Fibroblast of the aortic adventitia (primary cell): Measurements from ENCODE around the gene ARAP1. TPM values are rescaled to one million over a fixed set of nuclear protein-coding genes. Genes with fewer than 3 reads are reported as not detected.
A peak's percentile ranks its signal among the peaks of the same experiment; 100 is the strongest.

Experiments used
- DNase-seq: peaks from one replicate; pipeline ENCODE4 v3.0.0-alpha.2; 2010; ENCODE audit warnings: low read depth
- H3K4me3 ChIP-seq: 2 replicates; pipeline ENCODE4 v1.5.1; 2011; ENCODE audit warnings: low read depth, mild to moderate bottlenecking, control low read depth, low read length, moderate library complexity
- CTCF ChIP-seq: IDR thresholded peaks from 2 replicates; pipeline ENCODE4 v1.5.1; 2011; ENCODE audit warnings: mild to moderate bottlenecking, low read length, control low read depth, inconsistent platforms; ENCODE audit not compliant: insufficient read depth
- total RNA-seq: library from RNA; depleted of rRNA; stranded (reverse); fragments of >200 nt; gene quantifications from 2 replicates; pipeline ENCODE4 v1.2.3, GENCODE V29; 2012; ENCODE audit warnings: low replicate concordance

Gene ARAP1
- total RNA-seq, 1 donor = 66.9 TPM

GRCh38 chr11:72719144-72719543 is 33.1 kb downstream of the ARAP1 start:
- H3K4me3 ChIP-seq = peak overlapping the region; percentile 82
- DNase-seq = peak; percentile 38
- no peak for TF ChIP-seq CTCF

GRCh38 chr11:72718101-72718501 is 34.1 kb downstream of the ARAP1 start:
- no peak for TF ChIP-seq CTCF
- no peak overlapping the region for H3K4me3 ChIP-seq
- no peak for DNase-seq

- no peak for DNase-seq
- TF ChIP-seq CTCF = no peak
- H3K4me3 ChIP-seq = no peak overlapping the region
Observed at GRCh38 chr11:72716788-72717435, 35.3 kb downstream of the ARAP1 start.

GRCh38 chr11:72716290-72716689 is 35.9 kb downstream of the ARAP1 start:
- no peak for DNase-seq
- H3K4me3 ChIP-seq = no peak overlapping the region
- TF ChIP-seq CTCF = no peak

- H3K4me3 ChIP-seq = no peak overlapping the region
- DNase-seq = no peak
- TF ChIP-seq CTCF = no peak
Observed at GRCh38 chr11:72712841-72713240, 39.4 kb downstream of the ARAP1 start.

- no peak overlapping the region for H3K4me3 ChIP-seq
- DNase-seq = no peak
- no peak for TF ChIP-seq CTCF
Observed at GRCh38 chr11:72712168-72712751, 39.9 kb downstream of the ARAP1 start.
